SKM-1 treated with dmso at 0.1 percent for 144 hours (cell line): ENCODE data around the gene BARX1.

Experiments
- DNase-seq: peaks from one replicate; lab custom pipeline; 2025; ENCODE audit not compliant: unreplicated experiment; lab: John Stamatoyannopoulos, UW

BARX1 gene

GRCh38 chr9:93902780-93903655 lies 52.1 kb downstream of the BARX1 start:
- DNase-seq: no peak

- DNase-seq: no peak
Measured at GRCh38 chr9:93902051-93902779, 52.9 kb downstream of the BARX1 start.
